ENCODE results near the gene KRTAP13-3. TPM values are rescaled to one million over a fixed set of nuclear protein-coding genes. Genes with fewer than 3 reads are reported as not detected.
A peak's percentile ranks its signal among the peaks of the same experiment; 100 is the strongest.

Gene KRTAP13-3, protein sequence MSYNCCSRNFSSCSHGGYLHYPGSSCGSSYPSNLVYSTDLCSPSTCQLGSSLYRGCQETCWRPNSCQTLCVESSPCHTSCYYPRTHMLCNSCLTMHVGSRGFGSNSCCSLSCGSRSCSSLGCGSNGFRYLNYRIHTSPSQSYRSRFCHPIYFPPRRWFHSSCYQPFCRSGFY
- total RNA-seq (2022) (not detected in 2 replicates), Bru-seq, nascent RNA (not detected), BruChase-seq, experiment 1, labeled RNA remaining after a 2-hour chase (not detected), BruChase-seq, experiment 2, labeled RNA remaining after a 6-hour chase (not detected)
- long read RNA-seq, result 0 reads

DNA sequence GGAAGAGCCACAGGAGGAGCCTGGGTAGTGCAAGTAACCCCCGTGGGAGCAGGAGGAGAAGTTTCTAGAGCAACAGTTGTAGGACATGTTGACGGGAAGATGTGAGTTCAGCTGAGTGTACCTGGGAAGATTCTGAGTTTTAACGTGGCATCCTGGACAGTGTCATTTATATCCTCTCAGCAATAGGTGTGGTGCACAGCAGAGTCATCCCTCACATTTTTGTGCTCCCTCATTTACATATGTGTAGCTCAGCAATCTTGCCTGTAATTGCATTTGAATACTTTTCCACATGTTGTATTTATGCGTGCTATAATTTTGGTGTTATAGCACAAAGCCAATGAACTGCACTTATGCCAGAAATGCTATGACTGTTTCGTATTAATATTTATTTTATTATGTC is at the start of gene KRTAP13-3:
TSS of gene KRTAP13-3 (minus strand) at position 101 of the 400 bp plus-strand sequence. CDS start at position 87, 14 bp downstream.
- no peaks in the 10 kb centered on the region for H3K27me3 ChIP-seq (replicated peaks; ENCODE audit: control insufficient read depth, insufficient read depth, low read length)
- BruUV-seq (replicated peaks), result no TSS peak
- Mint-ChIP-seq H3K27me3 (ENCODE audit: insufficient read depth, unreplicated experiment) (peaks cover 14% of the 10 kb centered on the region), H3K36me3 (ENCODE audit: insufficient read depth, unreplicated experiment) (no peaks in the 10 kb centered on the region), H3K4me1 (ENCODE audit: low read depth, unreplicated experiment) (no peaks in the 10 kb centered on the region), H3K9me3 (ENCODE audit: unreplicated experiment) (no peaks in the 10 kb centered on the region), H3K4me3 (ENCODE audit: unreplicated experiment) (no peak within 1 kb of the TSS), H3K27ac (ENCODE audit: unreplicated experiment) (no peak within 1 kb of the TSS)
- no peaks in the 10 kb centered on the region for H3K36me3 ChIP-seq (ENCODE audit: control insufficient read depth, insufficient read depth, low read length)
- intact Hi-C loops (cut with micrococcal nuclease; ENCODE audit: unreplicated experiment), result no loop called here
- DNase-seq, result no peak
- ChIA-PET CTCF (no interaction called here), POLR2A (no interaction called here)
- no peak within 1 kb of the TSS for H3K4me3 ChIP-seq (ENCODE audit: low read depth, low read length)
- H3K9me3 ChIP-seq, result no peaks in the 10 kb centered on the region
- TF ChIP-seq CTCF (IDR thresholded peaks at IDR 0.05; ENCODE audit: insufficient read depth in 1 of 2, low read depth in 1 of 2, low read length in 1 of 2, severe bottlenecking in 1 of 2, unreplicated experiment in 1 of 2), result no peak
- no peaks in the 10 kb centered on the region for H3K4me1 ChIP-seq

- Mint-ChIP-seq H3K4me3 (ENCODE audit: unreplicated experiment) (no peak overlapping the region), H3K4me1 (ENCODE audit: low read depth, unreplicated experiment) (peaks cover 7% of the 10 kb centered on the region), H3K27me3 (ENCODE audit: insufficient read depth, unreplicated experiment) (peaks cover 7% of the 10 kb centered on the region), H3K9me3 (ENCODE audit: unreplicated experiment) (no peaks in the 10 kb centered on the region), H3K36me3 (ENCODE audit: insufficient read depth, unreplicated experiment) (no peaks in the 10 kb centered on the region), H3K27ac (ENCODE audit: unreplicated experiment) (no peak overlapping the region)
- no peak for TF ChIP-seq CTCF (IDR thresholded peaks at IDR 0.05; ENCODE audit: insufficient read depth in 1 of 2, low read depth in 1 of 2, low read length in 1 of 2, severe bottlenecking in 1 of 2, unreplicated experiment in 1 of 2)
- no peaks in the 10 kb centered on the region for H3K27me3 ChIP-seq (replicated peaks; ENCODE audit: control insufficient read depth, insufficient read depth, low read length)
- H3K4me3 ChIP-seq (ENCODE audit: low read depth, low read length), result no peak overlapping the region
- H3K9me3 ChIP-seq, result no peaks in the 10 kb centered on the region
- POLR2A ChIA-PET, result no interaction called here
- no peaks in the 10 kb centered on the region for H3K36me3 ChIP-seq (ENCODE audit: control insufficient read depth, insufficient read depth, low read length)
- BruUV-seq (replicated peaks), result no TSS peak
- intact Hi-C loops (cut with micrococcal nuclease; ENCODE audit: unreplicated experiment), result no loop called here
- DNase-seq, result no peak
- CTCF ChIA-PET, result no interaction called here
- no peaks in the 10 kb centered on the region for H3K4me1 ChIP-seq
These were observed 43.4 kb upstream of the KRTAP13-3 start for GRCh38 chr21:30468900-30469714.

- Histone ChIP-seq H3K27me3 (replicated peaks; ENCODE audit: control insufficient read depth, insufficient read depth, low read length) (no peaks in the 10 kb centered on the region), H3K4me1 (no peaks in the 10 kb centered on the region), H3K9me3 (no peaks in the 10 kb centered on the region), H3K4me3 (ENCODE audit: low read depth, low read length) (no peak overlapping the region), H3K36me3 (ENCODE audit: control insufficient read depth, insufficient read depth, low read length) (no peaks in the 10 kb centered on the region)
- Mint-ChIP-seq H3K9me3 (ENCODE audit: unreplicated experiment) (no peaks in the 10 kb centered on the region), H3K27ac (ENCODE audit: unreplicated experiment) (no peak overlapping the region), H3K4me3 (ENCODE audit: unreplicated experiment) (no peak overlapping the region), H3K4me1 (ENCODE audit: low read depth, unreplicated experiment) (no peaks in the 10 kb centered on the region), H3K27me3 (ENCODE audit: insufficient read depth, unreplicated experiment) (peaks cover 3% of the 10 kb centered on the region), H3K36me3 (ENCODE audit: insufficient read depth, unreplicated experiment) (no peaks in the 10 kb centered on the region)
- peak; percentile 34 to 62 for TF ChIP-seq CTCF (IDR thresholded peaks at IDR 0.05; ENCODE audit: insufficient read depth in 1 of 2, low read depth in 1 of 2, low read length in 1 of 2, severe bottlenecking in 1 of 2, unreplicated experiment in 1 of 2)
- ChIA-PET POLR2A (no interaction called here), CTCF (interaction anchor here (0.6 to 0.7 kb wide), 2 partner anchors 122 to 247 kb away, joined by 3 to 4 read pairs; partner anchors contain the start of gene CLDN8)
- DNase-seq, result peak in 1 of 2 experiments; percentile 14
- BruUV-seq (replicated peaks), result no TSS peak
- intact Hi-C loops (cut with micrococcal nuclease; ENCODE audit: unreplicated experiment), result loop anchor here (1.0 kb wide), 1 partner anchor 122 kb away; no protein-coding TSS in a partner anchor
These were observed 38.0 kb upstream of the KRTAP13-3 start for GRCh38 chr21:30463713-30464112.

All from Caco-2 (cell line).